Fibroblast of skin of left quadriceps (primary cell): Measurements from ENCODE around the gene ZNF415.
"Not testable (repeated sequence)": the region's sequence is repeated elsewhere in the genome, so short reads cannot be mapped to it uniquely, and the experiment has no call there.

Experiments
- DNase-seq, 2 experiments: peaks; one replicate each; pipeline ENCODE4 v3.0.0-alpha.2; 2013; ENCODE audit warnings: low read depth in 2 of 2

The ZNF415 gene

GRCh38 chr19:53132141-53132991 is at the start of gene ZNF415:
Gene ZNF415 (minus strand): TSS chr19:53132910. CDS start chr19:53122676, 10,234 bp downstream.
- DNase-seq: peak; percentile 50 to 56

- no peak for DNase-seq
These were observed 49.5 kb upstream of the ZNF415 start for GRCh38 chr19:53182202-53182601.

- DNase-seq: no peak
These were observed 45.3 kb upstream of the ZNF415 start for GRCh38 chr19:53177986-53178385.

GRCh38 chr19:53172889-53173288 is 40.2 kb upstream of the ZNF415 start:
- no peak for DNase-seq

- no peak for DNase-seq
These were observed 33.0 kb upstream of the ZNF415 start for GRCh38 chr19:53165691-53166091.

GRCh38 chr19:53161123-53161522 is 28.4 kb upstream of the ZNF415 start:
- DNase-seq: no peak

GRCh38 chr19:53160350-53160749 is 27.6 kb upstream of the ZNF415 start:
- no peak for DNase-seq

GRCh38 chr19:53158119-53158656 is 25.5 kb upstream of the ZNF415 start:
- DNase-seq: no peak

GRCh38 chr19:53157626-53158025 is 24.9 kb upstream of the ZNF415 start:
- DNase-seq: no peak

- DNase-seq: no peak
These were observed 24.1 kb upstream of the ZNF415 start for GRCh38 chr19:53156850-53157249.

- DNase-seq: no peak
These were observed 14.9 kb upstream of the ZNF415 start for GRCh38 chr19:53147645-53148044.

- DNase-seq: no peak
These were observed 7.6 kb upstream of the ZNF415 start for GRCh38 chr19:53140351-53140750.

GRCh38 chr19:53136432-53136831 is 3.7 kb upstream of the ZNF415 start:
- DNase-seq: no peak

GRCh38 chr19:53131727-53132126 is 983 bp downstream of the ZNF415 start:
- no peak for DNase-seq

- no peak for DNase-seq
These were observed 1.6 kb downstream of the ZNF415 start for GRCh38 chr19:53131085-53131590.

- no peak for DNase-seq
These were observed 2.2 kb downstream of the ZNF415 start for GRCh38 chr19:53130506-53130905.

- DNase-seq: not testable (repeated sequence)
These were observed 5.8 kb downstream of the ZNF415 start for GRCh38 chr19:53126733-53127526.

- DNase-seq: no peak
These were observed 9.3 kb downstream of the ZNF415 start for GRCh38 chr19:53123400-53123799.

- DNase-seq: no peak
These were observed 20.4 kb downstream of the ZNF415 start for GRCh38 chr19:53112286-53112685.

- DNase-seq: no peak
These were observed 23.2 kb downstream of the ZNF415 start for GRCh38 chr19:53109527-53109926.

- DNase-seq: peak; percentile 92 to 94
These were observed 29.2 kb downstream of the ZNF415 start, which contains the start of gene ZNF160 for GRCh38 chr19:53103234-53104203. Gene ZNF160 (minus strand): TSS chr19:53103422. CDS start chr19:53086276, 17,146 bp downstream.
